Testis (tissue), 3 donors: ENCODE results near the gene SCRN1. TPM values are rescaled to one million over a fixed set of nuclear protein-coding genes. Genes with fewer than 3 reads are reported as not detected.

Source experiments
- DNase-seq: peaks from one replicate; pipeline ENCODE4 v3.0.0-alpha.2; 2019
- H3K27ac ChIP-seq, 2 donors: fragments of 200-600 bp; sonication (generic); one replicate each; pipeline ENCODE4 v1.5.1; 2019
- H3K27me3 ChIP-seq: fragments of 200-600 bp; sonication (generic); one replicate; pipeline ENCODE4 v1.5.1; 2019
- H3K36me3 ChIP-seq: fragments of 200-600 bp; sonication (generic); one replicate; pipeline ENCODE4 v1.5.1; 2017; ENCODE audit warnings: low read depth; ENCODE audit errors: missing control alignments
- H3K4me1 ChIP-seq: fragments of 200-600 bp; sonication (generic); one replicate; pipeline ENCODE4 v1.5.1; 2019
- H3K4me3 ChIP-seq, 2 donors: fragments of 200-600 bp; sonication (generic); one replicate each; pipeline ENCODE4 v1.5.1; 2017 to 2019
- H3K9me3 ChIP-seq: fragments of 200-600 bp; sonication (generic); one replicate; pipeline ENCODE4 v1.5.1; 2017
- CTCF ChIP-seq, 3 experiments: fragments of 450-650 bp in 2 of 3; fragments of 200-600 bp in 1 of 3; sonication (generic) in 1 of 3; IDR thresholded peaks; one replicate each; pipeline ENCODE4 v1.5.1; 2016 to 2019; ENCODE audit warnings: antibody characterized with exemption in 3 of 3, mild to moderate bottlenecking in 2 of 3, moderate library complexity in 1 of 3
- POLR2A ChIP-seq: fragments of 450-650 bp; IDR thresholded peaks from one replicate; pipeline ENCODE4 v1.6.1; 2017; ENCODE audit warnings: antibody characterized with exemption, mild to moderate bottlenecking, moderate library complexity
- WGBS, 2 donors: methylation state at CpG; one replicate each; pipeline ENCODE4 v1.1.5; 2018; 5-methylcytosine and 5-hydroxymethylcytosine counted together
- intact Hi-C: fragments of 100-400 bp; cut with DNase I; formaldehyde crosslinking; loops from one replicate; pipeline ENCODE4 v1.15.1; 2023; ENCODE audit warnings: low total_unique reads
- polyA plus RNA-seq: library from polyadenylated mRNA; stranded (reverse); fragments of 350-450 nt; fragmentation: Illumina TruSeq; extraction: RNeasy Lipid Tissue Mini Kit (QIAGEN cat#74804); gene quantifications from one replicate; pipeline ENCODE4 v1.2.3, GENCODE V29; 2014; ENCODE audit warnings: low read depth, low replicate concordance; ENCODE audit not compliant: insufficient read depth
- total RNA-seq, 2 donors: library from RNA; depleted of rRNA; stranded (reverse); fragments of >200 nt; gene quantifications; one replicate each; pipeline ENCODE4 v1.2.3, GENCODE V29; 2016

The SCRN1 gene
- total and polyA plus RNA-seq, 3 donors from 2014 or later = 56.8 to 107 (median 78.0) TPM

GRCh38 chr7:29945259-29945809 is 44.3 kb downstream of the SCRN1 start:
- Histone ChIP-seq H3K36me3 (no peaks in the 10 kb centered on the region), H3K27ac (no peak overlapping the region), H3K27me3 (no peaks in the 10 kb centered on the region), H3K4me1 (no peaks in the 10 kb centered on the region), H3K9me3 (no peaks in the 10 kb centered on the region), H3K4me3 (no peak overlapping the region)
- TF ChIP-seq CTCF (IDR thresholded peaks at IDR 0.05) (no peak), POLR2A (no peak)
- intact Hi-C loops = no loop called here
- 93 to 95% methylated on average over 4 of the region's 4 CpGs for WGBS, 2 donors
- DNase-seq = no peak

- no peak for DNase-seq
- 91 to 92% methylated on average over 2 of the region's 2 CpGs for WGBS, 2 donors
- Histone ChIP-seq H3K27me3 (no peaks in the 10 kb centered on the region), H3K4me1 (no peaks in the 10 kb centered on the region), H3K4me3 (no peak overlapping the region), H3K27ac (no peak overlapping the region), H3K9me3 (no peaks in the 10 kb centered on the region), H3K36me3 (no peaks in the 10 kb centered on the region)
- intact Hi-C loops = no loop called here
- TF ChIP-seq CTCF (IDR thresholded peaks at IDR 0.05) = no peak
- no peak for TF ChIP-seq POLR2A
Observed at GRCh38 chr7:29940199-29940598, 49.4 kb downstream of the SCRN1 start.

- no peaks in the 10 kb centered on the region for H3K27me3 ChIP-seq
Observed at GRCh38 chr7:29937132-29937531, 52.5 kb downstream of the SCRN1 start.

GRCh38 chr7:29935111-29935510 is 54.5 kb downstream of the SCRN1 start:
- Histone ChIP-seq H3K9me3 (no peaks in the 10 kb centered on the region), H3K36me3 (no peaks in the 10 kb centered on the region), H3K4me1 (peaks cover 10% of the 10 kb centered on the region), H3K4me3 (no peak overlapping the region), H3K27ac (no peak overlapping the region), H3K27me3 (no peaks in the 10 kb centered on the region)
- TF ChIP-seq CTCF (IDR thresholded peaks at IDR 0.05) = no peak
- TF ChIP-seq POLR2A = no peak
- DNase-seq = no peak
- WGBS, 2 donors = 89 to 92% methylated on average over 2 of the region's 2 CpGs
- intact Hi-C loops = no loop called here

More at GRCh38 chr7:29937132-29937531, 52.5 kb downstream of the SCRN1 start:
- no peak for DNase-seq
- Histone ChIP-seq H3K9me3 (no peaks in the 10 kb centered on the region), H3K4me1 (peaks cover 10% of the 10 kb centered on the region), H3K4me3 (no peak overlapping the region), H3K27ac (no peak overlapping the region), H3K36me3 (no peaks in the 10 kb centered on the region)
- WGBS, 2 donors = 92 to 98% methylated on average over 3 of the region's 3 CpGs
- intact Hi-C loops = no loop called here
- no peak for TF ChIP-seq POLR2A
- no peak for TF ChIP-seq CTCF (IDR thresholded peaks at IDR 0.05)

GRCh38 chr7:29929018-29929807 is 60.4 kb downstream of the SCRN1 start:
- Histone ChIP-seq H3K9me3 (no peaks in the 10 kb centered on the region), H3K27ac (no peak overlapping the region), H3K4me3 (no peak overlapping the region), H3K27me3 (no peaks in the 10 kb centered on the region), H3K4me1 (peaks cover 13% of the 10 kb centered on the region), H3K36me3 (no peaks in the 10 kb centered on the region)
- intact Hi-C loops = no loop called here
- TF ChIP-seq CTCF (IDR thresholded peaks at IDR 0.05) (no peak), POLR2A (no peak)
- WGBS, 2 donors = 91% methylated on average over 8 to 16 of the region's 17 CpGs
- DNase-seq = no peak
